Measurements from ENCODE around the gene FXYD6.

The FXYD6 gene

DNA sequence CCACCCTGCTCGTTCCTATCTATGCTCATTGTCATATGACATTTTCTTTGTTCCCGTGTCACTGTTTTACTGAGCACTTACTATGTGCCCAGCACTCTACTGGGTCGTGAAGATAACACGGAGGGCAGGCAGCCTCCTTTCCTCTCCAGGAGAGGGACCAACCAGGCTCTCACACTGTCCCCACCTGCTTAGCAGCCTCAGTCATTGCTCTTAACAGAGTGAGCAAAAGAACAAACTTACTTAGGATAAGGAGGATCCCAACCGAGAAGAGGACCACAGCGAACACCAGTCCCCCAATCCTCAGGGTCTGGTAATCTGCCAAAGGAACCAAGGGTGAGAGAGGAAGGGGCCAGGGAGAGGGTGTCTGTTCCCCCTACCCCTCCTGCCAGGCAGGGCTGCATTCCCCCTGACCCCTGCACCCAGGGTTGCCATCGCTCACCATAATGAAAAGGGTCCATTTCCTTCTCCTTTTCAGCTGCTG, 34.9 kb downstream of the FXYD6 start:
- H3K4me3 ChIP-seq (ENCODE audit: low read length): no peak overlapping the region
- TF ChIP-seq EZH2 (optimal IDR thresholded peaks at IDR 0.05; ENCODE audit: low read depth, low read length): no peak
- no peak for TF ChIP-seq EZH2phosphoT487 (IDR thresholded peaks at IDR 0.05; ENCODE audit: low read length)
- no peak for TF ChIP-seq CTCF (IDR thresholded peaks at IDR 0.05; ENCODE audit: low read length)
- H3K9ac ChIP-seq (ENCODE audit: low read length): no peak overlapping the region
- DNase-seq: no peak
- H3K9me2 ChIP-seq (replicated peaks; ENCODE audit: insufficient read depth, low read length): no peaks in the 10 kb centered on the region
- no peaks in the 10 kb centered on the region for H3K79me2 ChIP-seq (ENCODE audit: low read length)
- H3K4me1 ChIP-seq (ENCODE audit: low read length): no peaks in the 10 kb centered on the region
- H3K27me3 ChIP-seq (replicated peaks; ENCODE audit: insufficient read depth, low read length): peaks cover 34% of the 10 kb centered on the region
- no peak overlapping the region for H3K4me2 ChIP-seq (ENCODE audit: low read depth, low read length)
- H3K27ac ChIP-seq (ENCODE audit: low read length): no peak overlapping the region
- no peak overlapping the region for H2AFZ ChIP-seq (ENCODE audit: low read length)
- no peaks in the 10 kb centered on the region for H4K20me1 ChIP-seq (ENCODE audit: insufficient read depth, low read length)
- no peaks in the 10 kb centered on the region for H3K9me3 ChIP-seq (replicated peaks; ENCODE audit: insufficient read depth, low read length)
- H3F3A ChIP-seq (ENCODE audit: insufficient read depth, low read length): no peaks in the 10 kb centered on the region
- H3K36me3 ChIP-seq (replicated peaks; ENCODE audit: insufficient read depth, low read length): no peaks in the 10 kb centered on the region

- no peaks in the 10 kb centered on the region for H4K20me1 ChIP-seq (ENCODE audit: insufficient read depth, low read length)
- H3K4me2 ChIP-seq (ENCODE audit: low read depth, low read length): no peak overlapping the region
- no peaks in the 10 kb centered on the region for H3K9me2 ChIP-seq (replicated peaks; ENCODE audit: insufficient read depth, low read length)
- TF ChIP-seq CTCF (IDR thresholded peaks at IDR 0.05; ENCODE audit: low read length): no peak
- no peak for TF ChIP-seq EZH2 (optimal IDR thresholded peaks at IDR 0.05; ENCODE audit: low read depth, low read length)
- no peak for TF ChIP-seq EZH2phosphoT487 (IDR thresholded peaks at IDR 0.05; ENCODE audit: low read length)
- H3K9ac ChIP-seq (ENCODE audit: low read length): no peak overlapping the region
- no peak overlapping the region for H3K4me3 ChIP-seq (ENCODE audit: low read length)
- H2AFZ ChIP-seq (ENCODE audit: low read length): no peak overlapping the region
- no peaks in the 10 kb centered on the region for H3K4me1 ChIP-seq (ENCODE audit: low read length)
- no peak for DNase-seq
- H3K27me3 ChIP-seq (replicated peaks; ENCODE audit: insufficient read depth, low read length): peaks cover 40% of the 10 kb centered on the region
- H3K36me3 ChIP-seq (replicated peaks; ENCODE audit: insufficient read depth, low read length): no peaks in the 10 kb centered on the region
- no peaks in the 10 kb centered on the region for H3F3A ChIP-seq (ENCODE audit: insufficient read depth, low read length)
- no peak overlapping the region for H3K27ac ChIP-seq (ENCODE audit: low read length)
- H3K9me3 ChIP-seq (replicated peaks; ENCODE audit: insufficient read depth, low read length): no peaks in the 10 kb centered on the region
- no peaks in the 10 kb centered on the region for H3K79me2 ChIP-seq (ENCODE audit: low read length)
Measured at GRCh38 chr11:117840881-117841550, 35.4 kb downstream of the FXYD6 start.

- TF ChIP-seq EZH2 (optimal IDR thresholded peaks at IDR 0.05; ENCODE audit: low read depth, low read length) (no peak), EZH2phosphoT487 (IDR thresholded peaks at IDR 0.05; ENCODE audit: low read length) (no peak), CTCF (IDR thresholded peaks at IDR 0.05; ENCODE audit: low read length) (no peak)
- H3K27me3 ChIP-seq (replicated peaks; ENCODE audit: insufficient read depth, low read length): peaks cover 41% of the 10 kb centered on the region
Measured at GRCh38 chr11:117839936-117840813, 36.3 kb downstream of the FXYD6 start.

More at GRCh38 chr11:117839936-117840813, 36.3 kb downstream of the FXYD6 start:
- Histone ChIP-seq H3K9ac (ENCODE audit: low read length) (no peak overlapping the region), H3K4me1 (ENCODE audit: low read length) (no peaks in the 10 kb centered on the region), H3K9me3 (replicated peaks; ENCODE audit: insufficient read depth, low read length) (no peaks in the 10 kb centered on the region), H4K20me1 (ENCODE audit: insufficient read depth, low read length) (no peaks in the 10 kb centered on the region), H3F3A (ENCODE audit: insufficient read depth, low read length) (no peaks in the 10 kb centered on the region), H3K27ac (ENCODE audit: low read length) (no peak overlapping the region), H3K36me3 (replicated peaks; ENCODE audit: insufficient read depth, low read length) (no peaks in the 10 kb centered on the region), H3K79me2 (ENCODE audit: low read length) (no peaks in the 10 kb centered on the region), H3K4me2 (ENCODE audit: low read depth, low read length) (no peak overlapping the region), H2AFZ (ENCODE audit: low read length) (no peak overlapping the region), H3K9me2 (replicated peaks; ENCODE audit: insufficient read depth, low read length) (no peaks in the 10 kb centered on the region), H3K4me3 (ENCODE audit: low read length) (no peak overlapping the region)
- no peak for DNase-seq
